B cell (primary cell): ENCODE data around the gene ZBTB40. TPM values are rescaled to one million over a fixed set of nuclear protein-coding genes. Genes with fewer than 3 reads are reported as not detected.
A peak's percentile ranks its signal among the peaks of the same experiment; 100 is the strongest.

ENCODE experiments used
- ATAC-seq: fragments of 200-7000 bp; cut with Tn5 transposase; one replicate; pipeline ENCODE4 v1.10.0; 2021; ENCODE audit warnings: low read depth, mild to moderate bottlenecking, moderate number of reproducible peaks, moderate library complexity
- CTCF ChIA-PET: fragments of 350-600 bp; sonication (Branson Sonifier 250); formaldehyde crosslinking; loops from one replicate; lab custom pipeline; 2021; ENCODE audit warnings: antibody characterized with exemption, inconsistent platforms; lab: Charles Lee
- POLR2A ChIA-PET: fragments of 350-600 bp; sonication (Branson Sonifier 250); formaldehyde crosslinking; loops from one replicate; lab custom pipeline; 2021; ENCODE audit warnings: antibody characterized with exemption; lab: Charles Lee
- DNase-seq: peaks from one replicate; pipeline ENCODE4 v3.0.0; 2013
- H2AFZ ChIP-seq: 2 replicates; pipeline ENCODE4 v1.6.1; 2012; ENCODE audit warnings: mild to moderate bottlenecking, low read depth, low read length; ENCODE audit not compliant: insufficient read depth, poor library complexity, severe bottlenecking
- H3K27ac ChIP-seq, 2 donors: 1 replicate in 1 of 2; 2 replicates in 1 of 2; pipeline ENCODE4 v1.5.1; 2012 to 2013; ENCODE audit warnings: low read length in 2 of 2, mild to moderate bottlenecking in 2 of 2, moderate library complexity in 1 of 2
- H3K27me3 ChIP-seq, 4 experiments: fragments of 200-600 bp in 1 of 4; sonication (generic) in 1 of 4; replicated peaks in 1 of 4; 1 replicate in 2 of 4; 2 replicates in 2 of 4; pipeline versions ENCODE4 v1.6.1 to v1.7.0; 2013 to 2016; ENCODE audit warnings: low read length in 3 of 4, mild to moderate bottlenecking in 2 of 4, mixed read lengths in 1 of 4, moderate library complexity in 1 of 4; ENCODE audit not compliant: insufficient read depth in 4 of 4, control insufficient read depth in 3 of 4; ENCODE audit errors: control extremely low read depth in 1 of 4
- H3K36me3 ChIP-seq, 2 experiments: replicated peaks in 1 of 2; 1 replicate in 1 of 2; 2 replicates in 1 of 2; pipeline versions ENCODE4 v1.6.1 to v1.7.1; 2013; ENCODE audit warnings: low read length in 1 of 2; ENCODE audit not compliant: insufficient read depth in 2 of 2, control insufficient read depth in 1 of 2; ENCODE audit errors: control extremely low read depth in 1 of 2, extremely low read depth in 1 of 2
- H3K4me1 ChIP-seq, 2 donors: fragments of 200-600 bp in 1 of 2; sonication (generic) in 1 of 2; 1 replicate in 1 of 2; 2 replicates in 1 of 2; pipeline versions ENCODE4 v1.5.1 to v1.6.1; 2013 to 2017; ENCODE audit warnings: low read length in 2 of 2; ENCODE audit not compliant: control insufficient read depth in 2 of 2, insufficient read depth in 2 of 2
- H3K4me2 ChIP-seq: replicated peaks from 2 replicates; pipeline ENCODE3; 2012; ENCODE audit warnings: mild to moderate bottlenecking, low read depth, low read length; ENCODE audit not compliant: poor library complexity, severe bottlenecking
- H3K4me3 ChIP-seq, 5 experiments: fragments of 200-600 bp in 1 of 5; sonication (generic) in 1 of 5; 1 replicate in 3 of 5; 2 replicates in 2 of 5; pipeline versions ENCODE4 v1.5.1 to v1.7.0; 2011 to 2016; ENCODE audit warnings: low read length in 4 of 5, mild to moderate bottlenecking in 4 of 5, low read depth in 2 of 5, control low read depth in 1 of 5, moderate library complexity in 1 of 5; ENCODE audit not compliant: insufficient read depth in 1 of 5; ENCODE audit errors: control extremely low read depth in 1 of 5, extremely low read depth in 1 of 5
- H3K79me2 ChIP-seq: fragments of 200-600 bp; sonication (generic); one replicate; pipeline ENCODE4 v1.6.0; 2016; ENCODE audit warnings: low read length; ENCODE audit not compliant: control insufficient read depth, insufficient read depth
- H3K9ac ChIP-seq: fragments of 200-600 bp; sonication (generic); 2 replicates; pipeline ENCODE4 v1.6.1; 2017; ENCODE audit warnings: mild to moderate bottlenecking, low read length, moderate library complexity
- H3K9me3 ChIP-seq, 3 donors: one replicate each; pipeline versions ENCODE4 v1.6.1 to v1.7.1; 2013; ENCODE audit warnings: low read length in 2 of 3; ENCODE audit not compliant: control insufficient read depth in 2 of 3, insufficient read depth in 1 of 3; ENCODE audit errors: control extremely low read depth in 1 of 3
- H4K20me1 ChIP-seq: 2 replicates; pipeline ENCODE4 v1.6.0; 2012; ENCODE audit warnings: mild to moderate bottlenecking, low read length; ENCODE audit not compliant: insufficient read depth, control insufficient read depth, poor library complexity, severe bottlenecking
- H3K27ac Mint-ChIP-seq: one replicate; pipeline ENCODE4 v1.8.0; 2021; ENCODE audit warnings: mixed read lengths
- H3K27me3 Mint-ChIP-seq: one replicate; pipeline ENCODE4 v1.8.0; 2021; ENCODE audit warnings: mixed read lengths
- H3K4me1 Mint-ChIP-seq: one replicate; pipeline ENCODE4 v1.8.0; 2021; ENCODE audit warnings: mixed read lengths
- H3K4me3 Mint-ChIP-seq: one replicate; pipeline ENCODE4 v1.8.0; 2021; ENCODE audit warnings: mixed read lengths
- H3K9me3 Mint-ChIP-seq: one replicate; pipeline ENCODE4 v1.8.0; 2022; ENCODE audit warnings: mixed read lengths; ENCODE audit not compliant: insufficient read depth
- EZH2 ChIP-seq: IDR thresholded peaks from 2 replicates; pipeline ENCODE4 v1.6.1; 2012; ENCODE audit warnings: borderline replicate concordance, low read depth, mild to moderate bottlenecking, moderate library complexity, low read length; ENCODE audit not compliant: insufficient read depth, poor library complexity, severe bottlenecking
- WGBS: methylation state at CpG from one replicate; pipeline ENCODE4 v1.1.5; 2013; ENCODE audit warnings: missing lambda C conversion rate; ENCODE audit not compliant: insufficient coverage; 5-methylcytosine and 5-hydroxymethylcytosine counted together
- intact Hi-C: fragments of 100-400 bp; cut with micrococcal nuclease; formaldehyde crosslinking; loops from one replicate; pipeline ENCODE4 v1.10.0; 2022
- polyA plus RNA-seq: library from polyadenylated mRNA; depleted of rRNA; stranded (reverse); fragments of >200 nt; gene quantifications from 2 replicates; pipeline ENCODE4 v1.2.3, GENCODE V29; 2012
- total RNA-seq, 2 donors: library from RNA; stranded (reverse); fragments of 120-200 nt in 1 of 2; gene quantifications; 1 replicate in 1 of 2; 2 replicates in 1 of 2; pipeline versions ENCODE4 v1.2.3 to v1.2.4, GENCODE V29; 2013 to 2022
- TF ChIP-seq, protein P1 (sequence below): fragments of 200-600 bp; IDR thresholded peaks from one replicate; pipeline ENCODE4 v1.8.0; 2022; ENCODE audit warnings: antibody characterized with exemption, mild to moderate bottlenecking

Gene ZBTB40
- total and polyA plus RNA-seq, 2 donors (not counting 1 experiment from before 2014, with no cell fraction given), result 30.9 to 51.9 TPM

GRCh38 chr1:22418933-22419382 is 32.7 kb upstream of the ZBTB40 start:
- H3K9ac ChIP-seq, result no peak overlapping the region
- no peaks in the 10 kb centered on the region for H3K79me2 ChIP-seq
- no peaks in the 10 kb centered on the region for H3K9me3 Mint-ChIP-seq
- H3K9me3 ChIP-seq, result peaks cover 0 to 4% (median 0%) of the 10 kb centered on the region in 3 donors
- peaks cover 0 to 30% (median 12%) of the 10 kb centered on the region in 4 experiments for H3K27me3 ChIP-seq
- ChIA-PET POLR2A (no interaction called here), CTCF (interaction anchor here (0.7 to 3.7 kb wide), 2 partner anchors 215 to 224 kb away, joined by 3 to 26 read pairs; partner anchors contain the start of gene C1QC)
- intact Hi-C loops, result no loop called here
- WGBS, result no CpG with 5 or more reads among the region's 2 CpGs
- H3K4me2 ChIP-seq, result no peak overlapping the region
- H3K4me3 Mint-ChIP-seq, result no peak overlapping the region
- no peak overlapping the region for H3K27ac ChIP-seq
- no peak overlapping the region for H3K27ac Mint-ChIP-seq
- no peaks in the 10 kb centered on the region for H3K36me3 ChIP-seq
- no peaks in the 10 kb centered on the region for H4K20me1 ChIP-seq
- H3K27me3 Mint-ChIP-seq, result peaks cover 55% of the 10 kb centered on the region
- H2AFZ ChIP-seq, result no peak overlapping the region
- no peak for ATAC-seq
- H3K4me1 ChIP-seq, result peaks cover 4 to 14% of the 10 kb centered on the region in 2 donors
- DNase-seq, result no peak
- no peak for TF ChIP-seq EZH2
- TF ChIP-seq, protein P1, sequence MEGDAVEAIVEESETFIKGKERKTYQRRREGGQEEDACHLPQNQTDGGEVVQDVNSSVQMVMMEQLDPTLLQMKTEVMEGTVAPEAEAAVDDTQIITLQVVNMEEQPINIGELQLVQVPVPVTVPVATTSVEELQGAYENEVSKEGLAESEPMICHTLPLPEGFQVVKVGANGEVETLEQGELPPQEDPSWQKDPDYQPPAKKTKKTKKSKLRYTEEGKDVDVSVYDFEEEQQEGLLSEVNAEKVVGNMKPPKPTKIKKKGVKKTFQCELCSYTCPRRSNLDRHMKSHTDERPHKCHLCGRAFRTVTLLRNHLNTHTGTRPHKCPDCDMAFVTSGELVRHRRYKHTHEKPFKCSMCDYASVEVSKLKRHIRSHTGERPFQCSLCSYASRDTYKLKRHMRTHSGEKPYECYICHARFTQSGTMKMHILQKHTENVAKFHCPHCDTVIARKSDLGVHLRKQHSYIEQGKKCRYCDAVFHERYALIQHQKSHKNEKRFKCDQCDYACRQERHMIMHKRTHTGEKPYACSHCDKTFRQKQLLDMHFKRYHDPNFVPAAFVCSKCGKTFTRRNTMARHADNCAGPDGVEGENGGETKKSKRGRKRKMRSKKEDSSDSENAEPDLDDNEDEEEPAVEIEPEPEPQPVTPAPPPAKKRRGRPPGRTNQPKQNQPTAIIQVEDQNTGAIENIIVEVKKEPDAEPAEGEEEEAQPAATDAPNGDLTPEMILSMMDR, result no peak
- H3K4me1 Mint-ChIP-seq, result peaks cover 11% of the 10 kb centered on the region
- H3K4me3 ChIP-seq, result no peak overlapping the region

DNA sequence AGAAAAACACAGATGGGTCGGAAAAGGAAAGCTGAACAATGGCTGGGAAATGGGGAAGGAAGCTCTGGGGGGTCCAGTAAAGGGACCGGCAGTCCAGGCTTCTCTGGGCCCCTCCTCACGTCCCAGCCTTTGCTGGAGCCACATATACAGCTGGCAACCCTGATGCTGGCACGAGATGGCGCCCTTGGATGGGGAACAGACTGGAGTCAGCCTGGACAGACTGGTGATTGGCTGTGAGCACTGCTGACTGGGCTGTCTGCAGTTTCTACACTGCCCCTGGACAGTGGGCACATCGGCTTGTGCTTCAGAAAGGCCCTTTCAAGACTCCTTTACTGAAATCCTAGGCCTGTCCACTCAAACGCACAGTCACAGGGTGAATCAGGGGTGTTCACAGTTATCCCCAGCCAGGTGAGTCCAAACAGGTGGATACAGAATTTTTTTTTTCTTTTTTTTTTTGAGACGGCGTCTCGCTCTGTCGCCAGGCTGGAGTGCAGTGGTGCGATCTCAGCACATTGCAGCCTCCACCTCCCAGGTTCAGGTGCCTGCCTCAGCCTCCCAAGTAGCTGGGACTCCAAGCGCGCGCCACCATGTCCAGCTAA is 31.1 kb upstream of the ZBTB40 start:
- intact Hi-C loops, result loop anchor here (5.0 kb wide), 1 partner anchor 542 kb away; no protein-coding TSS in a partner anchor
- H3K4me2 ChIP-seq, result no peak overlapping the region
- H3K9ac ChIP-seq, result no peak overlapping the region
- no peaks in the 10 kb centered on the region for H3K36me3 ChIP-seq
- no peak overlapping the region for H3K27ac ChIP-seq
- ATAC-seq, result peak; percentile 51
- WGBS, result 53% methylated on average over 15 of the region's 15 CpGs
- H3K27me3 ChIP-seq, result peaks cover 0 to 30% (median 12%) of the 10 kb centered on the region in 4 experiments
- H3K27ac Mint-ChIP-seq, result no peak overlapping the region
- H3K27me3 Mint-ChIP-seq, result peaks cover 52% of the 10 kb centered on the region
- H3K4me1 Mint-ChIP-seq, result peaks cover 11% of the 10 kb centered on the region
- H3K9me3 Mint-ChIP-seq, result no peaks in the 10 kb centered on the region
- POLR2A ChIA-PET, result no interaction called here
- DNase-seq, result peak; percentile 51
- no peaks in the 10 kb centered on the region for H4K20me1 ChIP-seq
- H3K4me3 ChIP-seq, result no peak overlapping the region
- TF ChIP-seq, protein P1, result peak; percentile 31
- no peak for TF ChIP-seq EZH2
- peaks cover 0 to 4% (median 0%) of the 10 kb centered on the region in 3 donors for H3K9me3 ChIP-seq
- H2AFZ ChIP-seq, result no peak overlapping the region
- peaks cover 4 to 14% of the 10 kb centered on the region in 2 donors for H3K4me1 ChIP-seq
- CTCF ChIA-PET, result interaction anchor here (1.5 to 3.7 kb wide), 3 partner anchors 219 to 315 kb away, joined by 5 to 26 read pairs (median 9); partner anchors contain the start of gene C1QC
- no peaks in the 10 kb centered on the region for H3K79me2 ChIP-seq
- no peak overlapping the region for H3K4me3 Mint-ChIP-seq
